ENCODE results near the gene LATS2.

DNA sequence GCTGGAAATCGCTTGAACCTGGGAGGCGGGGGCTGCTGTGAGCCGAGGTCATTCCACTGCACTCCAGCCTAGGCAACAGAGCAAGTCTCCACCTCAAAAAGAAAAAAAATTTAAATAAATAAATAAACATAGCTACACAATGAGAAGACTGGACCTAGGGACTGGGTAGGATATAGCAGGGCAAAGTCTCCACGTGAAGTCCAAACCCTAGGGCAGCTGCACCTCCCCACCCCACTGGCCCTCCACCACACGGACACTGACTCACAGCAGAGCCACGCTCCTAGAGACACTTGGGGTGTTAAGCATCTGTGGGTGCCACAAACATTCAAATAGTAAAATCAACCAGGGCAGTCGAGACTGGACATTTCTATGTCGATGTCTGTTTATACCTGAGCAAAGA is 7.1 kb downstream of the LATS2 start:
- TF ChIP-seq SUZ12 (IDR thresholded peaks at IDR 0.05; ENCODE audit: extremely low read depth, insufficient read depth, insufficient read length) (no peak), ZNF274 (IDR thresholded peaks at IDR 0.05; ENCODE audit: low read depth, low read length) (no peak), YY1 (IDR thresholded peaks at IDR 0.05; ENCODE audit: insufficient read depth, insufficient read length) (no peak)
